Tibial nerve (tissue), 4 donors: ENCODE results near the gene XRN2.

Experiments used
- EP300 ChIP-seq, 2 donors: sonication (generic); formaldehyde crosslinking; IDR thresholded peaks; one replicate each; pipeline ENCODE4 v1.6.1; 2017; ENCODE audit warnings: antibody characterized with exemption in 2 of 2, mild to moderate bottlenecking in 1 of 2
- POLR2A ChIP-seq, 2 donors: fragments of 450-650 bp; IDR thresholded peaks; one replicate each; pipeline ENCODE4 v1.6.1; 2017; ENCODE audit warnings: antibody characterized with exemption in 2 of 2, mild to moderate bottlenecking in 2 of 2, moderate library complexity in 2 of 2
- TF ChIP-seq, protein P1 (sequence below), 5 experiments: fragments of 200-600 bp in 3 of 5; fragments of 450-650 bp in 2 of 5; sonication (generic) in 3 of 5; IDR thresholded peaks; one replicate each; pipeline ENCODE4 v1.5.1; 2016 to 2019; ENCODE audit warnings: antibody characterized with exemption in 5 of 5, mild to moderate bottlenecking in 3 of 5, moderate library complexity in 2 of 5

DNA sequence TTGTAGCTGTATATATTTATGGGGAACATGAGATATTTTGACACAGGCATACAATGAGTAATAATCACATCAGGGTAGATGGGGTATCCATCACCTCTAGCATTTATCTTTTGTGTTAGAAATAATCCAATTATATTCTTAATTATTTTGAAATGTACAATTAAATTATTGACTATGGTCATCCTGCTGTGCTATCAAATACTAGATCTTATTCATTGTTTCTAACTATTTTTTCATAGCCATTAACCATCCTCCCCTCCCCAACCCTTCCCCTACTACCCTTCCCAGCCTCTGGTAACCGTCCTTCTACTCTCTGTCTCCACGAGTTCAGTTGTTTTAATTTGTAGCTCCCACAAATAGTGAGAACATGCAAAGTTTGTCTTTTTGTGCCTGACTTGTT lies 65.7 kb downstream of the XRN2 start:
- TF ChIP-seq, protein P1, sequence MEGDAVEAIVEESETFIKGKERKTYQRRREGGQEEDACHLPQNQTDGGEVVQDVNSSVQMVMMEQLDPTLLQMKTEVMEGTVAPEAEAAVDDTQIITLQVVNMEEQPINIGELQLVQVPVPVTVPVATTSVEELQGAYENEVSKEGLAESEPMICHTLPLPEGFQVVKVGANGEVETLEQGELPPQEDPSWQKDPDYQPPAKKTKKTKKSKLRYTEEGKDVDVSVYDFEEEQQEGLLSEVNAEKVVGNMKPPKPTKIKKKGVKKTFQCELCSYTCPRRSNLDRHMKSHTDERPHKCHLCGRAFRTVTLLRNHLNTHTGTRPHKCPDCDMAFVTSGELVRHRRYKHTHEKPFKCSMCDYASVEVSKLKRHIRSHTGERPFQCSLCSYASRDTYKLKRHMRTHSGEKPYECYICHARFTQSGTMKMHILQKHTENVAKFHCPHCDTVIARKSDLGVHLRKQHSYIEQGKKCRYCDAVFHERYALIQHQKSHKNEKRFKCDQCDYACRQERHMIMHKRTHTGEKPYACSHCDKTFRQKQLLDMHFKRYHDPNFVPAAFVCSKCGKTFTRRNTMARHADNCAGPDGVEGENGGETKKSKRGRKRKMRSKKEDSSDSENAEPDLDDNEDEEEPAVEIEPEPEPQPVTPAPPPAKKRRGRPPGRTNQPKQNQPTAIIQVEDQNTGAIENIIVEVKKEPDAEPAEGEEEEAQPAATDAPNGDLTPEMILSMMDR (IDR thresholded peaks at IDR 0.05): no peak
- TF ChIP-seq POLR2A (IDR thresholded peaks at IDR 0.05): no peak
- TF ChIP-seq EP300 (IDR thresholded peaks at IDR 0.05): no peak
